Measurements from ENCODE around the gene GLOD5. TPM values are rescaled to one million over a fixed set of nuclear protein-coding genes. Genes with fewer than 3 reads are reported as not detected.

GLOD5 gene
- total and polyA plus RNA-seq, 2 of the 4 experiments (the other 2 are of a cell fraction), result not detected

DNA sequence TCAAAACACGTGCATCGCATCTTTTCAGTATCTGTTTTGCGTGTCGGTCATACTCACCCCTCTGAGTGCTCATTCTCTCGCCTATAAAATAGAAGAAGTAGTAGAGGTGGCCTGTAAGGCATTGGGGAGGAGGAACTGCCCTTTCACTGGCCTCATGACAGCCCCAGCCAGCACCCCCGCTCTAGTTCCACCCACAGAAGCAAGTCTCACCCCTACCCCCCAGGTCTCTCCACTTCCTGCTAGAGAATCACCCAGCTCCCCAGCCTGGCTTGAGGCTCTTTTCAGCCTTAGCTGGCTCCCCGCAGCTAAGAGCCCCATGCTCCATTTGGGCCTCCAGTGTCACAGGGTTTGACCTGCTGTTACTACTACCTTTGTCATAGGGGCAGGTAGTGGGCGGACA is 52.1 kb downstream of the GLOD5 start:
- intact Hi-C loops (cut with micrococcal nuclease), result no loop called here
- WGBS, 2 experiments (ENCODE audit: extremely low coverage in 2 of 2, insufficient read length in 1 of 2), result no CpG with 5 or more reads among the region's 8 CpGs

More for the DNA sequence above, 52.1 kb downstream of the GLOD5 start:
- H3K56ac ChIP-seq (ENCODE audit: extremely low read depth, insufficient read depth, low read length), result no peak overlapping the region
- no peaks in the 10 kb centered on the region for H4K20me1 ChIP-seq (ENCODE audit: insufficient read depth, low read length)
- H3K4me2 ChIP-seq (ENCODE audit: low read depth, low read length), result no peak overlapping the region
- no peak overlapping the region for H3K9ac ChIP-seq (ENCODE audit: low read depth, low read length)
- CTCF ChIA-PET, result no interaction called here
- DNase-seq (no peak), ATAC-seq (ENCODE audit: low read depth) (no peak)
- H2AK5ac ChIP-seq (ENCODE audit: low read depth, low read length), result no peak overlapping the region
- dilution Hi-C loops (cut with HindIII; ENCODE audit: low sequenced_read_pairs, unreplicated experiment), result no loop called here
- no peak overlapping the region for H4K91ac ChIP-seq (ENCODE audit: insufficient read depth, low read depth, low read length)
- in situ Hi-C loops (cut with MboI; ENCODE audit: low sequenced_read_pairs), result no loop called here
- H3K4ac ChIP-seq (ENCODE audit: low read depth, low read length), result no peak overlapping the region
- no peaks in the 10 kb centered on the region; the same call in 1 of the 2 replicates for H3K9me3 ChIP-seq (ENCODE audit: control insufficient read depth, insufficient read depth, low read length)
- H4K5ac ChIP-seq (ENCODE audit: low read depth, low read length), result no peak overlapping the region
- POLR2A ChIA-PET (ENCODE audit: unreplicated experiment), result no interaction called here
- no peaks in the 10 kb centered on the region for H3K27me3 ChIP-seq (ENCODE audit: control insufficient read depth, insufficient read depth, low read length)
- no peak overlapping the region for H4K8ac ChIP-seq (ENCODE audit: low read depth in 2 of 2, low read length in 2 of 2)
- peaks cover 12% of the 10 kb centered on the region for H3K36me3 ChIP-seq (ENCODE audit: control insufficient read depth, insufficient read depth, low read length)
- TF ChIP-seq MAZ (IDR thresholded peaks at IDR 0.05; ENCODE audit: borderline replicate concordance, low read depth, low read length), result no peak
- no peak for TF ChIP-seq RCOR1 (IDR thresholded peaks at IDR 0.05; ENCODE audit: insufficient replicate concordance, low read length)
- TF ChIP-seq CHD1 (IDR thresholded peaks at IDR 0.05; ENCODE audit: low read depth, low read length), result no peak
- TF ChIP-seq, protein P1, sequence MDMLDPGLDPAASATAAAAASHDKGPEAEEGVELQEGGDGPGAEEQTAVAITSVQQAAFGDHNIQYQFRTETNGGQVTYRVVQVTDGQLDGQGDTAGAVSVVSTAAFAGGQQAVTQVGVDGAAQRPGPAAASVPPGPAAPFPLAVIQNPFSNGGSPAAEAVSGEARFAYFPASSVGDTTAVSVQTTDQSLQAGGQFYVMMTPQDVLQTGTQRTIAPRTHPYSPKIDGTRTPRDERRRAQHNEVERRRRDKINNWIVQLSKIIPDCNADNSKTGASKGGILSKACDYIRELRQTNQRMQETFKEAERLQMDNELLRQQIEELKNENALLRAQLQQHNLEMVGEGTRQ (IDR thresholded peaks at IDR 0.05; ENCODE audit: low read depth, low read length), result no peak
- TF ChIP-seq RAD21 (IDR thresholded peaks at IDR 0.05; ENCODE audit: low read length), result no peak
- TF ChIP-seq SMC3 (IDR thresholded peaks at IDR 0.05; ENCODE audit: low read depth, low read length), result no peak
- no peak for TF ChIP-seq NFE2L2 (IDR thresholded peaks at IDR 0.05; ENCODE audit: low read depth, low read length)
- no peak for TF ChIP-seq RFX5 (IDR thresholded peaks at IDR 0.05; ENCODE audit: low read depth, low read length)
- TF ChIP-seq BHLHE40 (IDR thresholded peaks at IDR 0.05; ENCODE audit: low read depth, low read length), result no peak
- no peak for TF ChIP-seq POLR2A (IDR thresholded peaks at IDR 0.05; ENCODE audit: low read depth, low read length)
- no peak for TF ChIP-seq MAFK (IDR thresholded peaks at IDR 0.05; ENCODE audit: low read depth, low read length)
- no peak for TF ChIP-seq FOS (IDR thresholded peaks at IDR 0.05; ENCODE audit: low read depth, low read length)
- no peak for TF ChIP-seq CEBPB (IDR thresholded peaks at IDR 0.05; ENCODE audit: low read depth, low read length)
- TF ChIP-seq, protein P2, sequence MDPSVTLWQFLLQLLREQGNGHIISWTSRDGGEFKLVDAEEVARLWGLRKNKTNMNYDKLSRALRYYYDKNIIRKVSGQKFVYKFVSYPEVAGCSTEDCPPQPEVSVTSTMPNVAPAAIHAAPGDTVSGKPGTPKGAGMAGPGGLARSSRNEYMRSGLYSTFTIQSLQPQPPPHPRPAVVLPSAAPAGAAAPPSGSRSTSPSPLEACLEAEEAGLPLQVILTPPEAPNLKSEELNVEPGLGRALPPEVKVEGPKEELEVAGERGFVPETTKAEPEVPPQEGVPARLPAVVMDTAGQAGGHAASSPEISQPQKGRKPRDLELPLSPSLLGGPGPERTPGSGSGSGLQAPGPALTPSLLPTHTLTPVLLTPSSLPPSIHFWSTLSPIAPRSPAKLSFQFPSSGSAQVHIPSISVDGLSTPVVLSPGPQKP (IDR thresholded peaks at IDR 0.05; ENCODE audit: borderline replicate concordance, low read depth, low read length), result no peak
- TF ChIP-seq, protein P3, sequence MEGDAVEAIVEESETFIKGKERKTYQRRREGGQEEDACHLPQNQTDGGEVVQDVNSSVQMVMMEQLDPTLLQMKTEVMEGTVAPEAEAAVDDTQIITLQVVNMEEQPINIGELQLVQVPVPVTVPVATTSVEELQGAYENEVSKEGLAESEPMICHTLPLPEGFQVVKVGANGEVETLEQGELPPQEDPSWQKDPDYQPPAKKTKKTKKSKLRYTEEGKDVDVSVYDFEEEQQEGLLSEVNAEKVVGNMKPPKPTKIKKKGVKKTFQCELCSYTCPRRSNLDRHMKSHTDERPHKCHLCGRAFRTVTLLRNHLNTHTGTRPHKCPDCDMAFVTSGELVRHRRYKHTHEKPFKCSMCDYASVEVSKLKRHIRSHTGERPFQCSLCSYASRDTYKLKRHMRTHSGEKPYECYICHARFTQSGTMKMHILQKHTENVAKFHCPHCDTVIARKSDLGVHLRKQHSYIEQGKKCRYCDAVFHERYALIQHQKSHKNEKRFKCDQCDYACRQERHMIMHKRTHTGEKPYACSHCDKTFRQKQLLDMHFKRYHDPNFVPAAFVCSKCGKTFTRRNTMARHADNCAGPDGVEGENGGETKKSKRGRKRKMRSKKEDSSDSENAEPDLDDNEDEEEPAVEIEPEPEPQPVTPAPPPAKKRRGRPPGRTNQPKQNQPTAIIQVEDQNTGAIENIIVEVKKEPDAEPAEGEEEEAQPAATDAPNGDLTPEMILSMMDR (conservative IDR thresholded peaks at IDR 0.05; ENCODE audit: low read depth, low read length), result no peak
- TF ChIP-seq MXI1 (IDR thresholded peaks at IDR 0.05; ENCODE audit: borderline replicate concordance, low read depth, low read length), result no peak
- no peak overlapping the region for H2BK5ac ChIP-seq (ENCODE audit: low read depth, low read length, poor library complexity, severe bottlenecking)
- no TSS peak for BruUV-seq (replicated peaks)
- H2BK20ac ChIP-seq (ENCODE audit: low read depth, low read length), result no peak overlapping the region
- no peak overlapping the region for H2BK15ac ChIP-seq (ENCODE audit: low read depth, low read length)
- no peak overlapping the region for H2AFZ ChIP-seq (replicated peaks; ENCODE audit: low read length, poor library complexity)
- no peak overlapping the region for H3K4me3 ChIP-seq (ENCODE audit: insufficient read depth, low read depth, low read length)
- no peaks in the 10 kb centered on the region for H3K4me1 ChIP-seq (ENCODE audit: control insufficient read depth, insufficient read depth, low read length)
- no peak overlapping the region for H3K18ac ChIP-seq (ENCODE audit: low read depth, low read length)
- H3K27ac ChIP-seq (ENCODE audit: insufficient read depth, low read length), result no peak overlapping the region
- H2AK9ac ChIP-seq (replicated peaks; ENCODE audit: low read depth, low read length, poor library complexity), result no peak overlapping the region
- no peaks in the 10 kb centered on the region for H3K9me1 ChIP-seq (ENCODE audit: insufficient read depth, low read length)
- no peaks in the 10 kb centered on the region for H3K79me1 ChIP-seq (ENCODE audit: low read depth in 1 of 2, low read length in 2 of 2)
- H3K14ac ChIP-seq (replicated peaks; ENCODE audit: low read depth, low read length), result no peak overlapping the region
- no peak overlapping the region for H2BK120ac ChIP-seq (ENCODE audit: low read depth, low read length)
- no peak overlapping the region for H3K23ac ChIP-seq (ENCODE audit: low read depth, low read length)
